Measurements from ENCODE around the gene KLF16.

- TF ChIP-seq GATA3 (IDR thresholded peaks at IDR 0.05; ENCODE audit: low read depth, low read length) (no peak), GATA2 (IDR thresholded peaks at IDR 0.05; ENCODE audit: low read depth, low read length) (no peak)
Measured at GRCh38 chr19:1843116-1843515, 20.3 kb downstream of the KLF16 start.
